Esophagus muscularis mucosa (tissue), 3 donors: ENCODE measurements around the gene SLAIN2.

Source experiments
- POLR2A ChIP-seq: fragments of 450-650 bp; IDR thresholded peaks from one replicate; pipeline ENCODE4 v1.6.1; 2017; ENCODE audit warnings: antibody characterized with exemption, moderate library complexity, mild to moderate bottlenecking, low read depth
- TF ChIP-seq, protein P1 (sequence below), 3 experiments: fragments of 200-600 bp in 2 of 3; fragments of 450-650 bp in 1 of 3; sonication (generic) in 2 of 3; IDR thresholded peaks; one replicate each; pipeline ENCODE4 v1.5.1; 2017 to 2019; ENCODE audit warnings: antibody characterized with exemption in 3 of 3, mild to moderate bottlenecking in 2 of 3, moderate library complexity in 1 of 3

DNA sequence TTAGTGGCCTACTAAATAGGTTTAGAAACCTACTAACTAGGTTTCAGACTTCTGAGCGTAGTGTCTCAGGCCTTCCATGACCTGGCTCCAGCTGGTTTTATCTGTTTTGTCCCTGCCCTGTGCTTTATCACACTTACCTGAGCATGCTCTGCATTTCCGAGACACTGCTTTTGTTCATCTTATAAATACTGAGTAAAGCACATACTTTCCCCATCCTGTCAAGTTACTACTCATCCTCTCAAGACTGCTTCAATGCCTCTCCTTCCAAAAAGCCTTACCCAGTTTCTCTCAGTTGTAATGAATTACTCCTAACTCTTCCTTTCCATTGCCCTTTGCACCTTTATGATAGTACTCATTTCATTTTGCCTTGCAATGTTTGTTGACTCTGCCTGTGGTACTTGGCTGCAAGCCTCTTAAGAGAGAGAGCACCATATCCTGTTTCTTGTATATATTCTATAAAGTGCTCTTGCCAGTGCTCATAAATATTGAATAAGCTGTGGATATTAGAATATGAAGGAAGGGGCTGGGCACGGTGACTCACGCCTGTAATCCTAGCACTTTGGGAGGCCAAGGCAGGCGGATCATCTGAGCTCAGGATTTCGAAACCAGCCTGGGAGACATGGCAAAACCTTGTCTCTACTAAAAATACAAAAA, 34.4 kb downstream of the SLAIN2 start:
- TF ChIP-seq, protein P1, sequence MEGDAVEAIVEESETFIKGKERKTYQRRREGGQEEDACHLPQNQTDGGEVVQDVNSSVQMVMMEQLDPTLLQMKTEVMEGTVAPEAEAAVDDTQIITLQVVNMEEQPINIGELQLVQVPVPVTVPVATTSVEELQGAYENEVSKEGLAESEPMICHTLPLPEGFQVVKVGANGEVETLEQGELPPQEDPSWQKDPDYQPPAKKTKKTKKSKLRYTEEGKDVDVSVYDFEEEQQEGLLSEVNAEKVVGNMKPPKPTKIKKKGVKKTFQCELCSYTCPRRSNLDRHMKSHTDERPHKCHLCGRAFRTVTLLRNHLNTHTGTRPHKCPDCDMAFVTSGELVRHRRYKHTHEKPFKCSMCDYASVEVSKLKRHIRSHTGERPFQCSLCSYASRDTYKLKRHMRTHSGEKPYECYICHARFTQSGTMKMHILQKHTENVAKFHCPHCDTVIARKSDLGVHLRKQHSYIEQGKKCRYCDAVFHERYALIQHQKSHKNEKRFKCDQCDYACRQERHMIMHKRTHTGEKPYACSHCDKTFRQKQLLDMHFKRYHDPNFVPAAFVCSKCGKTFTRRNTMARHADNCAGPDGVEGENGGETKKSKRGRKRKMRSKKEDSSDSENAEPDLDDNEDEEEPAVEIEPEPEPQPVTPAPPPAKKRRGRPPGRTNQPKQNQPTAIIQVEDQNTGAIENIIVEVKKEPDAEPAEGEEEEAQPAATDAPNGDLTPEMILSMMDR (IDR thresholded peaks at IDR 0.05) = no peak
- TF ChIP-seq POLR2A = no peak
